ENCODE data around the gene SREBF2. TPM values are rescaled to one million over a fixed set of nuclear protein-coding genes. Genes with fewer than 3 reads are reported as not detected.

SREBF2 gene
- total and polyA plus RNA-seq, 2 donors (not counting 1 experiment from before 2014, with no cell fraction given) = 116 to 287 TPM

DNA sequence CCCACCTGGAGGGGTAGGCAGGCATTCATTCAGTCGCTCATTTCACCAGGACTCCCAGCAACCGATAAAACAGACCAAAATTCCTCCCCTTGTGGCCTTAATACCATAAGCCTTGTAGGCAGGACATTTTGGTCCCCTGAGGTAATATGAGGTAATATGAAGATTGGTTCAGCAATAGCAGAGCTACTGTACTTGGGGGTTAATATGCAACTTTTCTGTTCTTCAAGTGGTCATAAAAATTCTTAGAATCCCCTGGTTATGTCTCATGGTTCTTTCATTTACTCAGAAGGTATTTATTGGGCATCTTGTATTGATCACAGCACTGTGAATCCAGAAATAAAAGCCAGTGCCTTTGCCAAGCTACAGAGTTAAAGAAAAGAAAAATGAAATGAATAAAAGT, 52.2 kb downstream of the SREBF2 start:
- no peaks in the 10 kb centered on the region for H3K27me3 Mint-ChIP-seq
- no peak overlapping the region for H3K4me3 ChIP-seq (ENCODE audit: control extremely low read depth in 1 of 5, extremely low read depth in 1 of 5, insufficient read depth in 1 of 5, low read depth in 2 of 5, low read length in 4 of 5)
- CTCF ChIA-PET = interaction anchor here (1.5 to 3.4 kb wide), 3 partner anchors 28 to 56 kb away, joined by 4 to 13 read pairs (median 12); no protein-coding TSS in a partner anchor
- H3K27me3 ChIP-seq (replicated peaks in 1 of 4; ENCODE audit: control extremely low read depth in 1 of 4, control insufficient read depth in 3 of 4, insufficient read depth in 4 of 4, low read length in 3 of 4) = no peaks in the 10 kb centered on the region
- no peak overlapping the region for H3K4me2 ChIP-seq (replicated peaks; ENCODE audit: low read depth, low read length, poor library complexity, severe bottlenecking)
- POLR2A ChIA-PET = interaction anchor here (0.7 to 2.4 kb wide), 5 partner anchors 21 to 55 kb away, joined by 3 to 8 read pairs (median 4); partner anchors contain the start of gene SREBF2
- H3K9ac ChIP-seq (ENCODE audit: low read length) = no peak overlapping the region
- peak overlapping the region; percentile 93 for H3K27ac Mint-ChIP-seq
- H3K9me3 ChIP-seq (ENCODE audit: control extremely low read depth in 1 of 3, control insufficient read depth in 2 of 3, insufficient read depth in 1 of 3, low read length in 2 of 3) = no peaks in the 10 kb centered on the region
- ATAC-seq (ENCODE audit: low read depth) = no peak
- whole genome bisulfite sequencing (ENCODE audit: insufficient coverage) = no CpG with 5 or more reads among the region's 2 CpGs
- peak overlapping the region in 1 of 2 donors; percentile 71 for H3K27ac ChIP-seq (ENCODE audit: low read length in 2 of 2)
- TF ChIP-seq EZH2 (IDR thresholded peaks at IDR 0.05; ENCODE audit: borderline replicate concordance, insufficient read depth, low read depth, low read length, poor library complexity, severe bottlenecking) = no peak
- TF ChIP-seq, protein P1, sequence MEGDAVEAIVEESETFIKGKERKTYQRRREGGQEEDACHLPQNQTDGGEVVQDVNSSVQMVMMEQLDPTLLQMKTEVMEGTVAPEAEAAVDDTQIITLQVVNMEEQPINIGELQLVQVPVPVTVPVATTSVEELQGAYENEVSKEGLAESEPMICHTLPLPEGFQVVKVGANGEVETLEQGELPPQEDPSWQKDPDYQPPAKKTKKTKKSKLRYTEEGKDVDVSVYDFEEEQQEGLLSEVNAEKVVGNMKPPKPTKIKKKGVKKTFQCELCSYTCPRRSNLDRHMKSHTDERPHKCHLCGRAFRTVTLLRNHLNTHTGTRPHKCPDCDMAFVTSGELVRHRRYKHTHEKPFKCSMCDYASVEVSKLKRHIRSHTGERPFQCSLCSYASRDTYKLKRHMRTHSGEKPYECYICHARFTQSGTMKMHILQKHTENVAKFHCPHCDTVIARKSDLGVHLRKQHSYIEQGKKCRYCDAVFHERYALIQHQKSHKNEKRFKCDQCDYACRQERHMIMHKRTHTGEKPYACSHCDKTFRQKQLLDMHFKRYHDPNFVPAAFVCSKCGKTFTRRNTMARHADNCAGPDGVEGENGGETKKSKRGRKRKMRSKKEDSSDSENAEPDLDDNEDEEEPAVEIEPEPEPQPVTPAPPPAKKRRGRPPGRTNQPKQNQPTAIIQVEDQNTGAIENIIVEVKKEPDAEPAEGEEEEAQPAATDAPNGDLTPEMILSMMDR (IDR thresholded peaks at IDR 0.05) = no peak
- H3K36me3 ChIP-seq (replicated peaks in 1 of 2; ENCODE audit: control extremely low read depth in 1 of 2, control insufficient read depth in 1 of 2, extremely low read depth in 1 of 2, insufficient read depth in 2 of 2, low read length in 1 of 2) = peaks cover 6 to 77% of the 10 kb centered on the region in 2 experiments
- peaks cover 79% of the 10 kb centered on the region for H3K4me1 Mint-ChIP-seq
- no peak for DNase-seq
- H2AFZ ChIP-seq (ENCODE audit: insufficient read depth, low read depth, low read length, poor library complexity, severe bottlenecking) = no peak overlapping the region
- H3K9me3 Mint-ChIP-seq (ENCODE audit: insufficient read depth) = no peaks in the 10 kb centered on the region
- H3K79me2 ChIP-seq (ENCODE audit: control insufficient read depth, insufficient read depth, low read length) = peaks cover 9% of the 10 kb centered on the region
- no peaks in the 10 kb centered on the region for H4K20me1 ChIP-seq (ENCODE audit: control insufficient read depth, insufficient read depth, low read length, poor library complexity, severe bottlenecking)
- intact Hi-C loops (cut with micrococcal nuclease) = loop anchor here (2.0 kb wide), 1 partner anchor 52 kb away; the partner anchor contains the start of gene SREBF2
- H3K4me3 Mint-ChIP-seq = no peak overlapping the region
- H3K4me1 ChIP-seq (ENCODE audit: control insufficient read depth in 2 of 2, insufficient read depth in 2 of 2, low read length in 2 of 2) = peaks cover 32 to 51% of the 10 kb centered on the region in 2 donors

DNA sequence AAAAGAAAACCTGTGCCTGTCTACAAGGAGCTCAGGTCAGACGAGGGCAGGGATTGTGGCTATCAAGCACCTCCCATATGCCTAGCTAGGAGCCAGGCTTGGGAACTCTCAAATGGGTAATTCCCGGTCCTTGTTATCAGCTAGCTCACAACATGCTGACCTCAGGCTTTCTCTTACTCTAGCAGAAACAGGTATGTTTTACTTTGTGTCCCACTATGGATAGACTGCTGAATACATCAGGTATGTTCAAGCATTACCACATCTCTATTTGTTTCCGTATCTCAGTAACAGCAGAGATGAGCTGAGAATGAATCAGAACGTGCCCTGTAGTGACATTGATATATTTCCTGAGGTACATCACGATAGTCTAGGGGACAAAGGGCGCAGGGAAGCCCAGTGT, 52.6 kb downstream of the SREBF2 start:
- H3K4me2 ChIP-seq (replicated peaks; ENCODE audit: low read depth, low read length, poor library complexity, severe bottlenecking) = no peak overlapping the region
- no peaks in the 10 kb centered on the region for H3K27me3 ChIP-seq (replicated peaks in 1 of 4; ENCODE audit: control extremely low read depth in 1 of 4, control insufficient read depth in 3 of 4, insufficient read depth in 4 of 4, low read length in 3 of 4)
- Mint-ChIP-seq H3K4me1 (peaks cover 82% of the 10 kb centered on the region), H3K4me3 (no peak overlapping the region), H3K27ac (peak overlapping the region; percentile 93), H3K27me3 (no peaks in the 10 kb centered on the region), H3K9me3 (ENCODE audit: insufficient read depth) (no peaks in the 10 kb centered on the region)
- H3K9me3 ChIP-seq (ENCODE audit: control extremely low read depth in 1 of 3, control insufficient read depth in 2 of 3, insufficient read depth in 1 of 3, low read length in 2 of 3) = no peaks in the 10 kb centered on the region
- ChIA-PET CTCF (interaction anchor here (1.5 to 3.4 kb wide), 2 partner anchors 28 to 54 kb away, joined by 4 to 13 read pairs; no protein-coding TSS in a partner anchor), POLR2A (interaction anchor here (0.5 to 2.4 kb wide), 5 partner anchors 23 to 62 kb away, joined by 3 to 6 read pairs (median 4); partner anchors contain the start of gene SREBF2)
- no peak for DNase-seq
- H3K36me3 ChIP-seq (replicated peaks in 1 of 2; ENCODE audit: control extremely low read depth in 1 of 2, control insufficient read depth in 1 of 2, extremely low read depth in 1 of 2, insufficient read depth in 2 of 2, low read length in 1 of 2) = peaks cover 6 to 76% of the 10 kb centered on the region in 2 experiments
- 100% methylated on average over 3 of the region's 6 CpGs for WGBS (ENCODE audit: insufficient coverage)
- H3K4me3 ChIP-seq (ENCODE audit: control extremely low read depth in 1 of 5, extremely low read depth in 1 of 5, insufficient read depth in 1 of 5, low read depth in 2 of 5, low read length in 4 of 5) = no peak overlapping the region
- H3K27ac ChIP-seq (ENCODE audit: low read length in 2 of 2) = peak overlapping the region in 1 of 2 donors; percentile 40
- peaks cover 11% of the 10 kb centered on the region for H3K79me2 ChIP-seq (ENCODE audit: control insufficient read depth, insufficient read depth, low read length)
- H3K9ac ChIP-seq (ENCODE audit: low read length) = no peak overlapping the region
- TF ChIP-seq, protein P1 (IDR thresholded peaks at IDR 0.05) = no peak
- TF ChIP-seq EZH2 (IDR thresholded peaks at IDR 0.05; ENCODE audit: borderline replicate concordance, insufficient read depth, low read depth, low read length, poor library complexity, severe bottlenecking) = no peak
- H4K20me1 ChIP-seq (ENCODE audit: control insufficient read depth, insufficient read depth, low read length, poor library complexity, severe bottlenecking) = no peaks in the 10 kb centered on the region
- H3K4me1 ChIP-seq (ENCODE audit: control insufficient read depth in 2 of 2, insufficient read depth in 2 of 2, low read length in 2 of 2) = peaks cover 32 to 51% of the 10 kb centered on the region in 2 donors
- ATAC-seq (ENCODE audit: low read depth) = no peak
- H2AFZ ChIP-seq (ENCODE audit: insufficient read depth, low read depth, low read length, poor library complexity, severe bottlenecking) = no peak overlapping the region
- intact Hi-C loops (cut with micrococcal nuclease) = loop anchor here (2.0 kb wide), 1 partner anchor 53 kb away; the partner anchor contains the start of gene SREBF2
